K562 treated with DMSO at 1 percent for 12 hours (cell line): Measurements from ENCODE around the gene SLC23A2. TPM values are rescaled to one million over a fixed set of nuclear protein-coding genes. Genes with fewer than 3 reads are reported as not detected.

Experiments used
- total RNA-seq: library from RNA; unstranded; fragments of 300-600 nt; gene quantifications from 2 replicates; pipeline ENCODE4 v1.2.3, GENCODE V29; 2022; ENCODE audit not compliant: insufficient read depth

SLC23A2 gene
- 1.5 and 7.9 TPM in 2 replicates for total RNA-seq

DNA sequence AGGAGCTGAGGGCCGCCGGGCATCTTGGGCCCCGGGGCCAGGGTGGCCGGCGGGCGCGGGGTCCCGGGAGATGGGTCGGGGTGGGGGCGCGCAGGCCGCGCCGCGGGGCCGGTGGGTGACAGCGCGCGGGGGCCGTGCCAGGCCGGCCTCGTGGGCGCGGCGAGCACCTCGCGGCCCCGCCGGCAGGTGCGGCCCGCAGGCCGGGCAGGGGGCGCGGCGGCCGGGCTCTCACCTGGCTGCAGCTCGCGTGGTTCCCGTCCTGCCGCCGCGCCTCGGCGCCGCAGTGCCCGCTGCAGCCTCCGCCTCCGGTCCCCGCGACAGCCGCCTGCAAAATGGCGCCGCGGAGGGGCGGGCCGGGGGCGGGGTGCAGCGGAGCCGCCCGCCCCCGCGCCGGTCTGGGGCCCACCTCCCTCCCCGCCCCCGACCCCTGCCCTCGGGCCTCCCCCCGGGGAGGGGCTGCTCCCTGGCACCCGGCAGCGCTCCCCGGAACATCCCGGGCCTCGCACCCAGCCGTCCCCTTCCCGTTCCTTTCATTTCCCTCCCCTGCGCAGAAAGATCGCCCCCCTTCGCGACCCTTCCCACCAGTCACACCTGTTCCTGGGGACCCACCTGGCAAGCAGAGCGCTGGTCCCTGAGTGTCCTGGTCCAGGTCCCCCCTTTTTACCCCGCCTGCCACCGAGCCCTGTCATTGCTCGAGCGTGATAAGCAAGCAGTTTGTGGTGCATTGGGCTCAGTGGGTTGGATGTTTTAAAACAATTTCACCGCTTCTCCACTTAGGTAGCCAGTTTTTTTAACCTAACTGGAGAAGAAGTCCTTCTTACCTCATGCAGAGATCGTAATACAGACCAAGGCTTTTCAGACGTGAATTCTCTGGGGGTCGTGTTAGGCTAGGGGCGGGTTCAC, at the start of gene SLC23A2:
Gene SLC23A2 (minus strand): TSS at position 337 of the 903 bp plus-strand sequence. CDS start 68,948 bp downstream, outside the sequence.

Other genes with a start within 250 kb of the SLC23A2 start
- 0.14 TPM in 1 of 2 replicates, not detected in the other for gene RASSF2, start 177.9 kb downstream of the SLC23A2 start, total RNA-seq
- 48.6 and 78.9 TPM in 2 replicates for gene TMEM230, start 111.6 kb upstream of the SLC23A2 start, total RNA-seq
- 215 and 286 TPM in 2 replicates for gene PCNA, start 118.4 kb upstream of the SLC23A2 start, total RNA-seq
- gene CDS2, start 125.5 kb upstream of the SLC23A2 start, total RNA-seq = 3.3 and 9.1 TPM in 2 replicates